Activated CD4-positive, CD25-positive, alpha-beta regulatory T cell treated with anti-CD3 and anti-CD28 coated beads, Interleukin-2, amount 50 U/mL, for 16 hours (primary cell): ENCODE results near the gene TEKT1.
"Not testable (repeated sequence)": the region's sequence is repeated elsewhere in the genome, so short reads cannot be mapped to it uniquely, and the experiment has no call there.

Source experiments
- DNase-seq: peaks from one replicate; pipeline ENCODE4 v3.0.0-alpha.2; 2020; ENCODE audit warnings: low read depth, low spot score

TEKT1 gene

DNA sequence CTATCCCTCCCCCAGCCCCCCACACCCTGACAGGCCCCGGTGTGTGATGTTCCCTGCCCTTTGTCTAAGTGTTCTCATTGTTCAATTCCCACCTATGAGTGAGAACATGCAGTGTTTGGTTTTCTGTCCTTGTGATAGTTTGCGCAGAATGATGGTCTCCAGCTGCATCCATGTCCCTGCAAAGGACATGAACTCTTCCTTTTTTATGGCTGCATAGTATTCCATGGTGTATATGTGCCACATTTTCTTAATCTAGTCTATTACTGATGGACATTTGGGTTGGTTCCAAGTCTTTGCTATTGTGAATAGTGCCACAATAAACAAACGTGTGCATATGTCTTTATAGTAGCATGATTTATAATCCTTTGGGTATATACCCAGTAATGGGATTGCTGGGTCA, 15.2 kb downstream of the TEKT1 start:
- not testable (repeated sequence) for DNase-seq

DNA sequence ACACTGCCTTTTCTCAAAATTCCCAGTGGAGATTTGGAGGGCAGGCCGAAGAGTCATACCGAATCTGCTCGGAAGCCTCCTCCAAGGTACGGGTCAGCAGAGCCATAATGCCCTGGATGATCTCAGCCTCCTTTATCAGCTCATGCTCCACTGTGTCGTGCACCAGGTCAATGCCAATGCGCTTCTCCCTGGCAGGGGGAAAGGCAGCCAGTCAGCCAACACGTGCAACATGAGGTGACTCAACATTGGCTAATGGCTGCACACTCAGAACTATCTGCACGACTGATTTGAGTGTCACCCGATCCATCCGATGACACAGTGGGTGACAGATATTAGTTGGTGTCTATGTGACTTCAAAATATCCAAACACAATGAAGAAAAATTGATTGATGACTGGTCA, 15.8 kb downstream of the TEKT1 start:
- no peak for DNase-seq

DNA sequence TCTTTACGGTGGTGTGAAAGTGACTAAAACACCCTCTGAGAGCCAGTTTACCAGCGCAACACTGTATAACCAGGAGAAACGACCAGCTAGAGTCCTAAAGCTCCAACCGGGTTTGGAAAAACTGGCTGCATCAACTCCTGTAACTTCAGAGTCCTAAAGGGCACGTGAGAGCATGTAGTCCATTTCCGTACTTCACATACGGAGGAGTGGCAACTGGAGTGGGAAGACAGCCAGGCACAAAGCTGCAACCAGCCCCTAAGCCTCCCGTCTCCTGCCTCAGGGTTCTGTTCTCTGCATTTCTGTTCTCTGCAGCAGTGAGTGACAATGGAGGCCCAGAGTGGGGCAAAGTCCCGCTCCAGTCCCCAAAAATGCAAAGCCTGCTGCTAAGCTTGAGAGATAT, 19.2 kb downstream of the TEKT1 start:
- DNase-seq: no peak

DNA sequence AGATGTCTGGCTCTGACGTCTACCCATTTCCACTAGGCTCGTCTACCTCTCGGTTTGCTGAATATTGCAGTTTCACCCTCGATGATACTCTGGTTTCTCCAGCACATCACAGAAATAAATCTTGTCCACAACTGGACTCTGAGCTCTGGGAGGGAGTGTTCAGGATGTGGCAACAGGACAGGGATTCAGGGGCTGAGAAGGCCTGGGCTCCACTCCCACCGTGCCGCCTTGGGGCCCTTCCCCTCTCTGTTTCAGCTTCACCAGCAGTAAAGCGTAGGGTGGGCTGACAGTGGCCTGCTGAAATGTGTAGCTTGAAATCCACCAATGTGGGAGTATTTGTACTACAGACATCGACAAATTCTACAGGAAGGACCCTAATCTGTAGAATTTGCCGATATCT, 20.0 kb downstream of the TEKT1 start:
- DNase-seq: no peak

DNA sequence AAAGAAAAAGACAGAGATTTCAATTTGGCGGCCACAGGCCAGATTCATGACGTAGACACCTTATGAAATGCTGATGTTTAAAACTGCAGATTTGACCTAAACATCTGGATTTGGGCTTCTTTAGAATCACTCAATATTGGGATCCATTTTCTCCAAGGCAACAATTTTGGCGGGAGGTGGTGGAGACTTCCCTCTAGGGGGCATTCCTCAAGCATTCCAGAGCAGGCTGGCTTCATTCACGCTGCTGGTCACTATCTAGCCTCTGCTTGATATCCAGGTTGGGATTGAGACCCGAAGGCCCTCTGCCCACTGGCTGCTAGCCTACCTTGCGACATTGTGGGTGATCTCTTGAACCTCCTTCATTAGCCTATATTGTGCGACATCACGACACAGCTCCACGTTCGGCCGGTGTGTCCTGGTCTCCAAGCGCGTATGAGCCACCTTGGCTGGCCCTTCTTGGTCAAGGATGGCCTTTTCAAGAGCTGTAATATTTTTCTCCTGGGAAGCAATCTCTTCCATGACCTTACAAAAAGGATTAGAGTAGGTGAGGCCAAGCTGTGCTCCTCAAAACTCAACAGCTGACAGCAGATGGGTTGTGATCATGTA, 31.0 kb downstream of the TEKT1 start:
- DNase-seq: no peak

DNA sequence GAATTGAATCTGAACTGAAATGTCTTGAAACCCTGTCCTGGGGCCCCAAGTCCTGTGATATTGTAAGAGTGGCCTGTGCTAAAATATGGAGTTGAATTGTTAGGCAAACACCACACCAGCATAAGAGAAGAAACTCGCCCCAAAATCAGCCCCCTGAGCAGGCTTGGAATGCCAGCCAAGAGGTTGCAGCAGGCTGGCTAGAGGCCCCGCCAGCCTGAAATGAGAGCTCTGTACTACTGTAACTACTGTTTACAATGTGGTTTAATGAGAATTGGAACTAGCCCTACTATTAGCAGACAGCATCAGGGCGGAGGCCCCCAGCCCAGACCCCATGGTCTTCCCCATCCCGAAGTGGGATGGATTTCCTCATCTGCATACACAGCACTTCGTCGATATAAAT, 31.8 kb downstream of the TEKT1 start:
- no peak for DNase-seq

DNA sequence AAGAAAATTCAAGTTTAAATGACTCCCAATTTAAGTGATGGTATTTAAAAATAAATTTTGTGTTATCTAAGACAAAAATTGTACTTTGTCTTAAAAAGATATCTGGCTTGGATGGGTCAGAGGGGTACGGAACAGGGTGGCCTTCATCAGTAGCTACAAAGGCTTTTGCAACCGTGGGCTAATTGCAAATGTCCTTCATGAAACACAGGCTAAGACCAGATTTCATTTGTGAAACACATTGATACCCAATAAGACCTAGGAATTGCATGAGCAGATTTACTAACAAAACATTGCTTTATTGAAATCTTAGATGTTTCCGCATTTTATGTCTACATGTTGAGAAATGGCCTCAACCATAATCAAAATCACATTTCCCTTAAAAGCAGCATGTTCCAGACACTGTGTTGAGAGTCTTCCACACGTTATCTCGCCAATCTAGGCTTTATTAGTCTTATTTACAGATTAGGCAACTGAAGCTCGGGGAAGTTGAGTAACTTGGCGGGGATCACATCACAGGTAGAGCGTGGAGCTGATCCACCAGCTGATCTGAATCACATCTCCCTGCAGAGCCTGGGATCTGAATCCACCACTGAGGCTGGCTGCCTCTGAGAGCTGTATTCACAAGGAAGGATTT, 33.7 kb downstream of the TEKT1 start:
- no peak for DNase-seq

DNA sequence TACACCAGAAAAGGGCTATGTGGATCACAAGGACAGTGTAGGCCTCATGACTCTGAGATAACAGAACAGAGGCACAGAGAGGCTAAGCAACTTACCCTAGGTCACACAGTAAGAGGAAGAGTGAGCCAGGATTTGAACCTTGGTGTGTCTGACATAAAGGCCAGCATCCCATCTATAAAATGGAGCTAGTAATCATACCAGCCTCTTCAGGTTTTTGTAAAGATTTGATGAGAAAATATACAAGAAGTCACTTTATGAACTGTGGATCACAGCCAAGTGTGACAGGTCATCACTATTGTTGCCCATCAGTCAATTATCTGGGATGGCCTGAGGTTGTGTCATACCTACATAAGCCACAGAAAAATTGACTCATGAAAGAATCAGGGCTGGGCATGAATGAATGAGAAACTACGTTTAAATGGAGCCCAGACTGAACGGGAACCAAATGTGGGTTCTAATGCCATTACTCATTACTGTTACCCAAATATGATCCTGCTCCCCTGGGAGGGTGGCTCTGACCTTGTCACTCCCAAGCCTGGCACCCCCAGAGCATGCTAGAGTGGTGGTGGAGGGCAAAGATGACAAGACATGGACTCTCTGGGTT, 34.5 kb downstream of the TEKT1 start:
- DNase-seq: no peak

DNA sequence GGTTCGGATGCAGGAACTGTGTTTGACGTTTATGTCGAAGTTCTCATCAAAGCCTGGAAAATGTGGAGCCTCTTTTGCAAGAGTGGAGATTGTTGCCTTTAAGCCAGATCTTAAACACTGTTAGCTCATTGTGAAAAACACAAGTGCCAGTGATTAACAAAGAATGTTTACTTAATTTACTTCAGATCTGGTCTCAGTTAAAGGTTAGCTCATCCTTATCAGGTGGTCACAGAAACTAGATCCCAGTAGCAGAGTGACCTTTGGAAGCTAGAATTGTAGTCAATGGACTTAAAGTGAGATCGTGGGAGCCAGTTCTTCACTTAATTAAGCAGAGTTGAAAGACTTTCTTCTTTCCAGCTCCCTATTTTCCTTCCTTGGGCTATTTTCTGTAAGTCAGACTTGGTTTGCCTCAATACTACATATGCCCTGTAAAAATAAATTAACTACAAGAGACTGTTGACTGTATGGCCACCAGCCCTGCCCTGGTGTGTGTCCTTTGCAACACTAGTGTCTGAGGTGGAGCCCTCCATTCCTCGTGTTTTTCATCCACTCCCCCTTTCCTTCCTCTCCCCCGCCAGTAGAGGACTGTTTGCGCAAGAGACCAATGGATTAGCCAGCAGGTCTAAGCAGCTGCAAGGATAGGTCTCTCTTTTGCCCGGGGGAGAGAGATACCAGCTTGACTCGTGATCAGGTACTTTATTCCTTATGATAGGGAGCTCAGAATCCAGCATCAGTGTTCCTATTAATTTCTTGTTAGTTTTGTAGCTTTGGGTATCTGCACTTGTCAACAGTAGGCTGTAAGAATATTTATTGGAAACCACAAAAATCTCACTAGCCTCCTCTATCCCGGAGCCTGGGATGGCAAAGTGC, 35.3 kb downstream of the TEKT1 start:
- DNase-seq: no peak

DNA sequence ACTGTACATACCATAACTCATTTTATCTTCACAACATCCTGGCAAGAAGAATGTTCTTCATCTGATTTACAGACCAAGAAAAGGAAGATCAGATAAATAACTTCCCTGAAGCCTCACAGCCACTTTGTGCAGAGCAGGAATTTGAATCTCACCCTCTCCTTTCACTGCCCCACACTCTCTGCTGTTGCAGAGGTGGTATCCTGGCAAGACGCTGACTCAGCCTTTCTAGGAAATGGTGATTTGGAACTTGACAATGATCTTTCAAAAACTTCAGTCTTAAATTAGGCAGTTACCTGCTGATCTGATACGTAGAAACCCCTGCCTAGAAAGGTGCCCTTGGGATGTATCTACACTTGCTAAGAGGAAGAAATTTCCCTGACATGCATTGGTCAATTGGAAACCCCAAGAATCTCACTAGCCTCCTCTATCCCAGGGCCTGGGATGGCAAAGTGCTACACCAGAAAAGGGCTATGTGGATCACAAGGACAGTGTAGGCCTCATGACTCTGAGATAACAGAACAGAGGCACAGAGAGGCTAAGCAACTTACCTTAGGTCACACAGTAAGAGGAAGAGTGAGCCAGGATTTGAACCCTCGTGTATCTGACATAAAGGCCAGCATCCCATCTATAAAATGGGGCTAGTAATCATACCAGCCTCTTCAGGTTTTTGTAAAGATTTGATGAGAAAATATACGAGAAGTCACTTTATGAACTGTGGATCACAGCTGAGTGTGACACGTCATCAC, 37.6 kb downstream of the TEKT1 start:
- no peak for DNase-seq

DNA sequence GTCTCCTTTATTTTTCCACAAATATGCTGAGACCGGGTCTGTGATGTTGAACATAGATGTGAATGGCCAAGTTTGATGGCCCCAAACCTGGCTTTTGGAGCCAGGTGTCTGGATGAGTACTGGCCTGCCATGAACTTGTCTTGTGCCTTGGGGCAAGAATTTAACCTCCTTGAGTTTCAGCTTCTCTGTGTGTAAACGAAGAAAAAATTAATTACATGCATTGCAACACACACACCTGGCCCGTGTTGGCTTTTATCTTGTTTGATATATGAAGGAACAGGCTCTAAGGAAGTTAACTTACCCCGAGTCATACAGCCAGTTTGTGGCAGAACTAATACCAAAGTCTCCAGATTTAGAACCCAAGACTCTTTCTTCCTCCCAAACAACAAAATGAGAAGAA, 42.4 kb downstream of the TEKT1 start:
- no peak for DNase-seq

DNA sequence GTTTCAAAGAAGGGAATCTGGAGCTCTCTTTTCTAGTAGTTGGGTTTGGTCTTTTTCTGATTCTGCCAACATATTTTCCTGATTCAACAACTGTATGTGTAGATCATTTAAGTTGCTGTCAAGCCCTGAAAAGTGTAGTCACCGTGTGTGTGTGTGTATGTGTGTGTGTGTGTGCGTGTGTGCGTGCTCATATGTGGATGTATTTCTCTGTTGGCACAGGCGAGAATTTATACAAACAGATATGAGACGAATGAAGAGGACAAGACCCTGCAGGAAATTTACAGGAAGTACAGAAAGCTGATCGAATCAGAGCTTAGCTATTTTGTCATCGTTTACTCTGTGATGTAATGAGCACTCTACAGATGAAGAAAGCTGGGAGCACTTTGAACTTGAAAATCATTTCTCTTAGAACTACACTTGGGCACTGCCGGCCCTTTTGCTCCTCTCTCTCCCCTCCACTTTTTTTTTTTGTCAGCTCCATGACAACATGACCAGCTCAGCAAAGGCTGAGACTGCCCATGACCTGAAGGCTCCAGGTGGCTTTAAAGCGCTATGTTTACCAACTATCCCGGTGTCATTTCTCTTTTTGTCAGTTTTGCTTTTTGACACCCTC, 44.3 kb downstream of the TEKT1 start:
- DNase-seq: no peak

DNA sequence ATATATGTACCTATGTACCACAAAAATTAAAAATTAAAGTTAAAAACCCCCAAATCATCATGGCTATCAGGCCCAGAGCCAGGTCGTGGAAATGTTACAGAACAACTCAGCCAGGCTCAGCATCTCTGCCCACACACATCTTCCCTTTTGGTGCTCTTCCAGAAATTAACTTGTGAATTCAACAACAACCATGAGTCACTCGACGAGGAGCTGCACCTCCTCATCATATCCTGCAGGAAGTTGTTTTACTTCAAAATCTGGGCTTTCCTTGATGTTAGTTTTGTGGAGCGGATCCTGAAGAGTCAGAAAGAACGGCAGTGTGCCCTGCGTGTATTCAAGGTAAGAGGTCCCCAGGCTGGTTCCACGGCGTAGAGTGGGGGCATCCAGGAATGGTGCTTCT, 44.9 kb downstream of the TEKT1 start:
- no peak for DNase-seq

DNA sequence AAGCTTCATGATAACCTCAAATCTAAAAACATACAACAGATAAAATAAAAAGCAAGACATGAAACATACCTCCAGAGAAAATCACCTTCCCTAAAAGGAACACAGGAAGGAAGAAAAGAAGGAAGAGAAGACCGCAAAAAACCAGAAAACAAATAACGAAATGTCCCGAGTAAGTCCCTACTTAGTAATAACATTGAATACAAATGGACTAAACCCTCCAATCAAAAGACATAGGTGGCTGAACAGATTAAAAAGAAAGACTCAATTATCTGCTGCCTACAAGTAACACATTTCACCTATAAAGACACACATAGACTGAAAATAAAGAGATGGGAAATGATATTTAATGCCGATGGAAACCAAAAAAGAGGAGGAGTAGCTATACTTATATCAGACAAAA, 49.3 kb downstream of the TEKT1 start:
- DNase-seq: no peak

DNA sequence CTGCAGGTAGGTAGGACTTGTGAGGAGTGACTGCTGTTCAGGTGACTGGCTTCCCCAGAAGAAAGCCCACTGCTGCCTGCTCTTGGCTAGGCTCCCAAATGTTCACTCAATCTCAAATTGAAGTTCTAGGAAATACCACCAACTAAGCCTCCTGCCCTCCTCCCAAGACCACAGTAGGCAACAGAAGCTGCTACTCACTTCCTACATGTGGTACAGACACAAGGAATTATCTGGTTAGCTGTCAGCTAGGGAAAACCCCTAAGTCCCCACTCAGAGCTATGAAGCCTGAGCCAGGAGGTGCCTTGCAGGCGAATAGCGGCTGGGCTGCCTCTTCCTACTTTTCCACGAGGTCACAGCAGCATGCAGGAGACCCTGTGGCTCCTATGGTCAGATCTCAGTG, 50.6 kb downstream of the TEKT1 start:
- no peak for DNase-seq

DNA sequence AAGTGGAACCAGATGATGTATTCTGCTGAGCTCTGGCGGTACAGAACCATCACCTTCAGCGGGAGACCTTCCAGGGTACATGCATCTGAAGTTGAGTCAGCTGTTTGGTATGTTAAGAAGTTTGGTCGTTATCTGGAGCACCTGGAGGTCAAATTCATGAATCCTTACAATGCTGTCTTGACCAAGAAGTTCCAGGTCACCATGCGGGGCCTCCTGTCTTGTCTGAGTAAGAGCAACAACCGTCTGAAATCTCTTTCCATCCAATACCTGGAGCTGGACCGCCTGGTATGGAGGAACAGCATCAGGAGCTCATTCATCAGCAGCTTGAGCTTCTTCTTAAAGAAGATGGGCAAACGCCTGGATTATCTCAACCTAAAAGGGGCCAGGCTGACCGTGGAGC, 51.5 kb downstream of the TEKT1 start:
- DNase-seq: no peak

DNA sequence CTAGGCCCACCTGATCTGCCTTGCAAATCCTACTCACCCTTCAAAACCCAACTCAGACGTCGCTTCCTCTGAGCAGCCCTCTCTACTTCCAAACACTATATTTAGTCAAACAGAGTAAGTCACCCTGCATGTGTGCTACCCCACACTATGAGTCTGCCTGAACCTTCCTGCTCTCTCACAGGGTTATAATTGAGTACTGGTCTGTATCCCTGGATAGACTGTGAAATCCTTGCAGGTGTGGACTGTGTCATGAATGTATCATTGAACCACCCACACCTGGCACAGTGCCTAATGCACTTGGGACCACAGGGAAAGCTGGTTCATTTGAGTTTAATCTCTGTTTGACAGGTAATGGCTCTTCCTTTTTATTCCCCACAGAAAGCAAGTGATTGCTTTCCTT, 52.1 kb downstream of the TEKT1 start:
- DNase-seq: no peak

DNA sequence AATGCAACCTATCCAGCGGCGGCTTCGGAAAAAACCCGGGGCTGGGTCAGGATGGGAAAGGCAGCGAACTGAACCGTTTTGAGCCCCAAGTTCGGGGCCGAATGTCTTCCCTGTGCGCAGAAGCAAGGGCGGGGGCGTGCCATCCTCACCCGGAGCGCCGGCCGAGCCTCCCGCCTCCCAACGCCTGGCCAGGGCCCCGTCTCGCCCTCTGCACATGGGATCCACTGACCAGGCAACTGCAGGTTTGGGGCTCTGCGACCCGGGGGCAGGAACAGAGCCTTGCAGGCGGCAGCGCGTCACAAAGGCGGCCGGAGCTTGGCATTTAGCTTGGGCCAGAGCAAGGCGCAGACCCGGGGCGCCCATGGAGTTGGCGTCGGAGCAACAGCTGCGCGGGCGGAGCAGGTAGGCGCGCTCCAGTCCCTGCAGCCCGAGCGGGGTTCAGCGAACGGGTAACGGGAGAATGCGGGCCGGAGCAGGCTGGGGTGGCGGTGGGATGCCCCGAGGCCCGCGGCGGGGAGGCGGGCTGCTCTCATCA, 55.6 kb downstream of the TEKT1 start, which contains the start of gene FBXO39:
Gene FBXO39, plus strand, starts transcription at position 345 of the 535 bp plus-strand sequence. CDS start 3,654 bp downstream, outside the sequence.
- no peak for DNase-seq

DNA sequence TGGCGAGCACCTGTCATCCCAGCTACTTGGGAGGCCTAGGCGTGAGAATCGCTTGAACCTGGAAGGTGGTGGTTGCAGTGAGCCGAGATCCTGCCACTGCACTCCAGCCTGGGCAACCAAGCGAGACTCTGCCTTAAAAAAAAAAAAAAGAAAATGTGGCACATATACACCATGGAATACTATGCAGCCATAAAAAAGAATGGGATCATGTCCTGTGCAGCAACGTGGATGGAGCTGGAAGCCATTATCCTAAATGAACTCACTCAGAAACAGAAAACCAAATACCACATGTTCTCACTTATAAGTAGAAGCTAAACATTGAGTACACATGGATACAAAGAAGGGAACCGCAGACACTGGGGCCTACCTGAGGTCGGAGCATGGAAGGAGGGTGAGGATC, 56.6 kb downstream of the TEKT1 start:
- DNase-seq: not testable (repeated sequence)

DNA sequence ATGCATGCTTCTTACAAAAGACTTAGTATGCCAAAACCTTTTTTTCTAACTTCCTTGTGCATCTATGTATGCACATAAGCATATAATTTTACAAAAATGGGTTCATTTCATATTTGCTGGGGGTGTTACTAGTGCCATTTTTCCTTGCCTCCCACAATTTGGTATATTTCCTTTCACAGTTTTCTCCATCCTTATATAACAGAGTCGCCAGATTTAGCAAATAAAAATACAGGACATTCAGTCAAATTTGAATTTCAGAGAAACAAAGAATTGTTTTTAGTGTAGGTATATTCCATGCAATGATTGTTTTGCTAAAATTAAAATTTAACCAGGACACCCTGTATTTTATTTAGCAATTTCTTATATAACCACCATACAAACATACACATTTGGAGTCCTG, 59.5 kb downstream of the TEKT1 start:
- DNase-seq: no peak

DNA sequence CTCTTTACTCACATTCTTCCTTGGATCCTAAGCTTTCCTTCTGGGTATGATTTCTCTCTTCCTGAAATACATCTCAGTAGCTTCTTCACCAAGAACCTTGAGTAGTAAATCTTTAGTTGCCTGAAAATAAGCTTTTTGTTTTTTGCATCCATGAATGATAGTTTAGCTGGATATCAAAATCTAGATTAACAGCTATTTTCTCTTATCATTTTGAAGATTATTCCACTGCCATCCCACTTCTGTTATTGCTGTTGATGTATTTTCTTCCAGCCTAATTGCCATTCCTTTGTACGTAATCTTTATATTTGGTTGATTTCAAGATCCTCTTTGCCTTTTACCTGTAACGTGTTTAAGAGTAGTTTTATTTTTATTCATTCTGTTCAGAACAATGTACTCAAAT, 63.1 kb downstream of the TEKT1 start:
- DNase-seq: no peak
